ENCODE data around the gene GSPT1.

Gene GSPT1

GRCh38 chr16:11913425-11914079, 2.2 kb downstream of the GSPT1 start:
- DNase-seq (ENCODE audit: low read depth in 2 of 2) = no peak

GRCh38 chr16:11909653-11910545, 5.9 kb downstream of the GSPT1 start:
- no peak for DNase-seq (ENCODE audit: low read depth in 2 of 2)

GRCh38 chr16:11907160-11907970, 8.4 kb downstream of the GSPT1 start:
- DNase-seq (ENCODE audit: low read depth in 2 of 2) = no peak

GRCh38 chr16:11903906-11904305, 11.8 kb downstream of the GSPT1 start:
- DNase-seq (ENCODE audit: low read depth in 2 of 2) = no peak

- no peak for DNase-seq (ENCODE audit: low read depth in 2 of 2)
Observed at GRCh38 chr16:11901091-11901490, 14.7 kb downstream of the GSPT1 start.

- DNase-seq (ENCODE audit: low read depth in 2 of 2) = no peak
Observed at GRCh38 chr16:11896486-11897176, 19.1 kb downstream of the GSPT1 start.

- no peak for DNase-seq (ENCODE audit: low read depth in 2 of 2)
Observed at GRCh38 chr16:11893571-11893970, 22.2 kb downstream of the GSPT1 start.

GRCh38 chr16:11892761-11893160, 23.0 kb downstream of the GSPT1 start:
- no peak for DNase-seq (ENCODE audit: low read depth in 2 of 2)

GRCh38 chr16:11890231-11890965, 25.4 kb downstream of the GSPT1 start:
- DNase-seq (ENCODE audit: low read depth in 2 of 2) = no peak

- DNase-seq (ENCODE audit: low read depth in 2 of 2) = no peak
Observed at GRCh38 chr16:11886881-11887280, 28.9 kb downstream of the GSPT1 start.

- DNase-seq (ENCODE audit: low read depth in 2 of 2) = no peak
Observed at GRCh38 chr16:11884035-11884434, 31.7 kb downstream of the GSPT1 start.

- DNase-seq (ENCODE audit: low read depth in 2 of 2) = no peak
Observed at GRCh38 chr16:11880007-11880406, 35.7 kb downstream of the GSPT1 start.

GRCh38 chr16:11877374-11877773, 38.4 kb downstream of the GSPT1 start:
- DNase-seq (ENCODE audit: low read depth in 2 of 2) = no peak

GRCh38 chr16:11876306-11876705, 39.5 kb downstream of the GSPT1 start:
- no peak for DNase-seq (ENCODE audit: low read depth in 2 of 2)

GRCh38 chr16:11875721-11876120, 40.0 kb downstream of the GSPT1 start:
- DNase-seq (ENCODE audit: low read depth in 2 of 2) = no peak

GRCh38 chr16:11871193-11871592, 44.6 kb downstream of the GSPT1 start:
- DNase-seq (ENCODE audit: low read depth in 2 of 2) = no peak

GRCh38 chr16:11870399-11870798, 45.4 kb downstream of the GSPT1 start:
- no peak for DNase-seq (ENCODE audit: low read depth in 2 of 2)

GRCh38 chr16:11869353-11870228, 46.2 kb downstream of the GSPT1 start:
- DNase-seq (ENCODE audit: low read depth in 2 of 2) = no peak

- DNase-seq (ENCODE audit: low read depth in 2 of 2) = no peak
Observed at GRCh38 chr16:11868412-11868980, 47.3 kb downstream of the GSPT1 start.

GRCh38 chr16:11862489-11862888, 53.3 kb downstream of the GSPT1 start:
- DNase-seq (ENCODE audit: low read depth in 2 of 2) = no peak
